DND-41 (cell line): Measurements from ENCODE around the gene ARHGEF12.

Source experiments
- ATAC-seq: fragments of 200-7000 bp; cut with Tn5 transposase; 3 replicates; pipeline ENCODE4 v1.9.1; 2021; ENCODE audit warnings: low read depth; ENCODE audit not compliant: insufficient read depth
- DNase-seq: peaks from one replicate; pipeline ENCODE4 v3.0.0-alpha.2; 2020
- H2AFZ ChIP-seq: 2 replicates; pipeline ENCODE4 v1.6.0; 2012; ENCODE audit warnings: low read depth, low read length
- H3K27ac ChIP-seq: 2 replicates; pipeline ENCODE4 v1.5.1; 2012; ENCODE audit warnings: low read length, inconsistent platforms
- H3K27me3 ChIP-seq: fragments of 200-600 bp; sonication (generic); 2 replicates; pipeline ENCODE4 v1.6.0; 2012; ENCODE audit warnings: low read length, mild to moderate bottlenecking, inconsistent platforms; ENCODE audit not compliant: insufficient read depth, poor library complexity
- H3K36me3 ChIP-seq: 2 replicates; pipeline ENCODE4 v1.5.1; 2012; ENCODE audit warnings: low read length, inconsistent platforms; ENCODE audit not compliant: insufficient read depth
- H3K4me1 ChIP-seq: 2 replicates; pipeline ENCODE4 v1.5.1; 2012; ENCODE audit warnings: mild to moderate bottlenecking, low read length; ENCODE audit not compliant: insufficient read depth
- H3K4me2 ChIP-seq: 2 replicates; pipeline ENCODE4 v1.6.0; 2012; ENCODE audit warnings: mild to moderate bottlenecking, moderate library complexity, low read length, inconsistent platforms; ENCODE audit not compliant: insufficient read depth
- H3K4me3 ChIP-seq, 2 experiments: fragments of 200-600 bp in 1 of 2; shearing (Covaris generic) in 1 of 2; 2 replicates each; pipeline ENCODE4 v1.5.1; 2012 to 2016; ENCODE audit warnings: inconsistent platforms in 2 of 2, low read length in 2 of 2, mild to moderate bottlenecking in 2 of 2, low read depth in 1 of 2, moderate library complexity in 1 of 2
- H3K79me2 ChIP-seq: 2 replicates; pipeline ENCODE4 v1.6.0; 2012; ENCODE audit warnings: low read length, inconsistent platforms; ENCODE audit not compliant: insufficient read depth
- H3K9ac ChIP-seq: 2 replicates; pipeline ENCODE4 v1.6.0; 2012; ENCODE audit warnings: low read depth, mild to moderate bottlenecking, inconsistent platforms, low read length, moderate library complexity
- H3K9me3 ChIP-seq: 2 replicates; pipeline ENCODE4 v1.5.1; 2012; ENCODE audit warnings: low read length, moderate library complexity, mild to moderate bottlenecking, inconsistent platforms; ENCODE audit not compliant: insufficient read depth, severe bottlenecking
- H4K20me1 ChIP-seq: 2 replicates; pipeline ENCODE4 v1.6.0; 2012; ENCODE audit warnings: low read length; ENCODE audit not compliant: insufficient read depth
- EZH2 ChIP-seq: IDR thresholded peaks from 3 replicates; pipeline ENCODE4 v1.6.1; 2012; ENCODE audit warnings: borderline replicate concordance, low read depth, mild to moderate bottlenecking, moderate library complexity, low read length, inconsistent platforms; ENCODE audit not compliant: severe bottlenecking
- TF ChIP-seq, protein P1 (sequence below): IDR thresholded peaks from 2 replicates; pipeline ENCODE4 v1.5.1; 2012; ENCODE audit warnings: borderline replicate concordance, low read length, moderate library complexity, mild to moderate bottlenecking; ENCODE audit not compliant: poor library complexity, severe bottlenecking; ENCODE audit errors: extremely low read depth

The ARHGEF12 gene

DNA sequence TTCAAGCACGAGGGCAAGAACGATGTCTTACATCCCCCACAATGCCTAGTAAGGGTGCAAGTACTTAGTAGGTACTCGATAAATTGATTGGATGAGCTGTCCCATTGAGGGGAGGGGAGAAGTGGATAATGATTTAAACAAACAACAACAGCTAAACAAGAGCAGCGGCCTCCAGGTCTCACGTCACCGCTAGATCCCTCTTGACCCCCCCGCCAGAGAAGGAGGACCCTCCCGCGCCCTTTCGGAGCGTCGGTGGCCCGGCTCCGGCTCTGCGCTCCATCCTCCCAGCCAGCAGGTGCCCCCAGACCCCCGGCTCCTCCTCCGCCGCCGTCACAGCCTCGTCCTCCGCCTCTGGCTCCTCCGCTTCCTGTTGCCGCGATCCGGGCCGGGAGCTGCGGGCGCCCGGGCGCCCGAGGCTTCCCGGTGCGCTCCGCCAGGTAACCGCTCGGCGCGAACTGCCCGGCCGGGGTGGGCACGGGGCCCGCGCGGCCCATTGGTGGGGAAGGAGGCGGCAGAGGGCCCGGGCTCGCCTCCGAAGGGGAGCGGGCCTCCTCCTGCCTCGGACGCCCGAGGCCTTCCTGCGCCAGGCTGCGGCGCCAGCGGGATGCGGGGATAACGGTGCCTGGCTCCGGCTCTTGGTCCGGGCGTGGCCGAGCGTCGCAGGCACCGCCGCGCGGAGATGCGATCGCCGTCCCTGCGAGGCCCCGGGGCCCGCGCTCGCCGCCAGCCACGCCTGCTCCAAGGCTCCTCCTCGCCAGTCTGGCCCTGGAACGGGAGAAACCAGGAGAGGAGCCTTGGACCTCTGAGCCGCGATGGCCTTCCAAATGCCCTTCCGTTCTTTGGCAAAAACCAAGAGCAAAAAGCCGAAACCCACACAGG lies 11.0 kb upstream of the ARHGEF12 start, which contains the start of gene TLCD5:
Gene TLCD5, plus strand, starts transcription at position 368 of the 879 bp plus-strand sequence. CDS start 2,143 bp downstream, outside the sequence.
- peaks cover 13% of the 10 kb centered on the region for H4K20me1 ChIP-seq
- TF ChIP-seq, protein P1, sequence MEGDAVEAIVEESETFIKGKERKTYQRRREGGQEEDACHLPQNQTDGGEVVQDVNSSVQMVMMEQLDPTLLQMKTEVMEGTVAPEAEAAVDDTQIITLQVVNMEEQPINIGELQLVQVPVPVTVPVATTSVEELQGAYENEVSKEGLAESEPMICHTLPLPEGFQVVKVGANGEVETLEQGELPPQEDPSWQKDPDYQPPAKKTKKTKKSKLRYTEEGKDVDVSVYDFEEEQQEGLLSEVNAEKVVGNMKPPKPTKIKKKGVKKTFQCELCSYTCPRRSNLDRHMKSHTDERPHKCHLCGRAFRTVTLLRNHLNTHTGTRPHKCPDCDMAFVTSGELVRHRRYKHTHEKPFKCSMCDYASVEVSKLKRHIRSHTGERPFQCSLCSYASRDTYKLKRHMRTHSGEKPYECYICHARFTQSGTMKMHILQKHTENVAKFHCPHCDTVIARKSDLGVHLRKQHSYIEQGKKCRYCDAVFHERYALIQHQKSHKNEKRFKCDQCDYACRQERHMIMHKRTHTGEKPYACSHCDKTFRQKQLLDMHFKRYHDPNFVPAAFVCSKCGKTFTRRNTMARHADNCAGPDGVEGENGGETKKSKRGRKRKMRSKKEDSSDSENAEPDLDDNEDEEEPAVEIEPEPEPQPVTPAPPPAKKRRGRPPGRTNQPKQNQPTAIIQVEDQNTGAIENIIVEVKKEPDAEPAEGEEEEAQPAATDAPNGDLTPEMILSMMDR: no peak
- no peak for TF ChIP-seq EZH2
- H3K4me2 ChIP-seq: no peak within 1 kb of the TSS
- DNase-seq: no peak
- H3K79me2 ChIP-seq: no peaks in the 10 kb centered on the region
- no peaks in the 10 kb centered on the region for H3K36me3 ChIP-seq
- H3K27me3 ChIP-seq: peaks cover 29% of the 10 kb centered on the region
- no peaks in the 10 kb centered on the region for H3K4me1 ChIP-seq
- no peak within 1 kb of the TSS for H3K4me3 ChIP-seq
- no peak within 1 kb of the TSS for H2AFZ ChIP-seq
- H3K9me3 ChIP-seq: no peaks in the 10 kb centered on the region
- H3K27ac ChIP-seq: no peak within 1 kb of the TSS
- no peak within 1 kb of the TSS for H3K9ac ChIP-seq
- ATAC-seq: no peak

DNA sequence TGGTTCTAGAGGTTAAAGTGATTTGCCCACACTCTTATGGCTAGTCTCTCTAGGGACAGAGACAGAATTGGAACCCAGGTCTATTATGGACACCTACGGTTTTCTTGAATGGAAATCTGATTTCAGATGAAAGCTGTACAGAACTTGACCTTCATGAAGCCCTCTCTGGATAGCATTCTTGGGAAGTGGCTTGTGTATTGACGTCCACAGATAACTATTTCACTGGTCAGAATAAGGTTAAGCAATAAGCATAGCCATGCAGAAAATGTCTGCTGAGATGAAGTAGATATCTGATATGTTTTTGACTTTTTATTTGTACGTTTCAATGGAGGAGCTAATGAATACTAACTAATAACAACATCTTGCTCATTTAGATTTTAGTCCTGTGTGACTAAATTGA lies 10.0 kb upstream of the ARHGEF12 start:
- Histone ChIP-seq H2AFZ (no peak overlapping the region), H4K20me1 (peaks cover 13% of the 10 kb centered on the region), H3K4me1 (no peaks in the 10 kb centered on the region), H3K27me3 (peaks cover 34% of the 10 kb centered on the region), H3K4me3 (no peak overlapping the region), H3K4me2 (no peak overlapping the region), H3K27ac (no peak overlapping the region), H3K36me3 (no peaks in the 10 kb centered on the region), H3K79me2 (no peaks in the 10 kb centered on the region), H3K9ac (no peak overlapping the region), H3K9me3 (no peaks in the 10 kb centered on the region)
- TF ChIP-seq EZH2: no peak
- TF ChIP-seq, protein P1: no peak
- ATAC-seq (no peak), DNase-seq (no peak)

DNA sequence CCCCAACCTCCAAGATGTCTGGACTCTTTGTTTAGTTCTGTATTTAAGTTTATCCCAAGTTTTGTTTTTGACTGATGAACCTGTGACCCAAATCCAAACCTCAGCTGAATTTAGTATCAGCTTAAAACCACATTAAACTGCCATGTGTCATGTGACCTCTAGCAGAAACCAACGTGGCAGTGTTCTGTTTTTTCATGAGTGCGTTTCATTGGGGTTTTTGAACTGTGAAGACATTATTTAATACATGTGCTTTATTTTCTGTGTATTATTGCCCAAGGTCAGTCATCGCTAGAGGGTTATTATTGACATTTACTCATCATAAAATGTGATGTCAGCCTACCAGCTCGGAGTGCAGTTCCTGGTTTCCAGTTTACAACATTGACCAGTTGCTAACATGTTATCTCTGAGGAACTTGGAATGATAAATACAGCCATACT lies 9.3 kb upstream of the ARHGEF12 start:
- no peaks in the 10 kb centered on the region for H3K36me3 ChIP-seq
- no peak overlapping the region for H2AFZ ChIP-seq
- H3K27ac ChIP-seq: no peak overlapping the region
- H3K4me3 ChIP-seq: no peak overlapping the region
- ATAC-seq (no peak), DNase-seq (no peak)
- peaks cover 37% of the 10 kb centered on the region for H3K27me3 ChIP-seq
- no peaks in the 10 kb centered on the region for H3K79me2 ChIP-seq
- no peak for TF ChIP-seq EZH2
- TF ChIP-seq, protein P1: no peak
- no peak overlapping the region for H3K9ac ChIP-seq
- no peak overlapping the region for H3K4me2 ChIP-seq
- H4K20me1 ChIP-seq: peaks cover 13% of the 10 kb centered on the region
- no peaks in the 10 kb centered on the region for H3K9me3 ChIP-seq
- H3K4me1 ChIP-seq: no peaks in the 10 kb centered on the region
